Cardiac muscle cell (in vitro differentiated cells and primary cell): ENCODE data around the gene HHATL. TPM values are rescaled to one million over a fixed set of nuclear protein-coding genes. Genes with fewer than 3 reads are reported as not detected.

ENCODE experiments used
- DNase-seq, 2 donors: peaks; one replicate each; pipeline versions ENCODE4 v3.0.0 to v3.0.0-alpha.2; 2010 to 2017; ENCODE audit warnings: low read depth in 1 of 2, low spot score in 1 of 2
- H3K27ac ChIP-seq: fragments of 200-600 bp; sonication (generic); 2 replicates; pipeline ENCODE4 v1.5.1; 2016
- H3K27me3 ChIP-seq: fragments of 200-600 bp; sonication (generic); 2 replicates; pipeline ENCODE4 v1.6.0; 2016; ENCODE audit warnings: control low read depth
- H3K36me3 ChIP-seq: fragments of 200-600 bp; sonication (generic); 2 replicates; pipeline ENCODE4 v1.5.1; 2016; ENCODE audit warnings: control low read depth
- H3K4me1 ChIP-seq: fragments of 200-600 bp; sonication (generic); 2 replicates; pipeline ENCODE4 v1.8.1; 2017; ENCODE audit warnings: low read depth, mild to moderate bottlenecking, mixed run types
- H3K4me3 ChIP-seq: fragments of 200-600 bp; sonication (generic); 2 replicates; pipeline ENCODE4 v1.5.1; 2016; ENCODE audit warnings: mild to moderate bottlenecking
- H3K9me3 ChIP-seq: fragments of 200-600 bp; sonication (generic); 2 replicates; pipeline ENCODE4 v1.5.1; 2017; ENCODE audit warnings: low read depth, mild to moderate bottlenecking, control low read depth
- CTCF ChIP-seq: IDR thresholded peaks from 2 replicates; pipeline ENCODE4 v1.5.1; 2012; ENCODE audit warnings: low read depth, mild to moderate bottlenecking, low read length
- polyA plus RNA-seq: library from polyadenylated mRNA; unstranded; fragments of >200 nt; fragmentation: Nextera tagmentation; extraction: Ambion mirVana; gene quantifications from 2 replicates; pipeline ENCODE4 v1.2.1, GENCODE V29; 2016
- total RNA-seq: library from RNA; depleted of rRNA; stranded (reverse); fragments of >200 nt; gene quantifications from 2 replicates; pipeline ENCODE4 v1.2.3, GENCODE V29; 2016

Gene HHATL
- total and polyA plus RNA-seq, 2 experiments from 2014 or later, result 7.8 to 8.1 TPM

GRCh38 chr3:42713747-42714146 is 11.1 kb upstream of the HHATL start:
- no peaks in the 10 kb centered on the region for H3K9me3 ChIP-seq
- TF ChIP-seq CTCF, result no peak
- no peak overlapping the region for H3K27ac ChIP-seq
- DNase-seq, result peak in 1 of 2 donors; percentile 7
- H3K4me3 ChIP-seq, result no peak overlapping the region
- H3K36me3 ChIP-seq, result no peaks in the 10 kb centered on the region
- no peaks in the 10 kb centered on the region for H3K27me3 ChIP-seq
- no peaks in the 10 kb centered on the region for H3K4me1 ChIP-seq

GRCh38 chr3:42712688-42713372 is 10.2 kb upstream of the HHATL start:
- no peaks in the 10 kb centered on the region for H3K9me3 ChIP-seq
- no peak for TF ChIP-seq CTCF
- H3K27me3 ChIP-seq, result no peaks in the 10 kb centered on the region
- H3K27ac ChIP-seq, result no peak overlapping the region
- DNase-seq, result no peak
- H3K4me1 ChIP-seq, result no peaks in the 10 kb centered on the region
- H3K4me3 ChIP-seq, result no peak overlapping the region
- no peaks in the 10 kb centered on the region for H3K36me3 ChIP-seq

GRCh38 chr3:42712344-42712648 is 9.7 kb upstream of the HHATL start:
- Histone ChIP-seq H3K9me3 (no peaks in the 10 kb centered on the region), H3K27ac (no peak overlapping the region), H3K27me3 (no peaks in the 10 kb centered on the region), H3K4me3 (no peak overlapping the region), H3K4me1 (no peaks in the 10 kb centered on the region), H3K36me3 (no peaks in the 10 kb centered on the region)
- DNase-seq, result no peak
- no peak for TF ChIP-seq CTCF

- DNase-seq, result no peak
- H3K27ac ChIP-seq, result no peak overlapping the region
These were observed 9.1 kb upstream of the HHATL start for GRCh38 chr3:42711491-42712343.

More at GRCh38 chr3:42711491-42712343, 9.1 kb upstream of the HHATL start:
- TF ChIP-seq CTCF, result no peak
- Histone ChIP-seq H3K27me3 (no peaks in the 10 kb centered on the region), H3K4me3 (no peak overlapping the region), H3K4me1 (no peaks in the 10 kb centered on the region), H3K9me3 (no peaks in the 10 kb centered on the region), H3K36me3 (no peaks in the 10 kb centered on the region)
